A204.1 (cell line): ENCODE measurements around the gene ZNF541.

Experiments used
- FAIRE-seq: peaks from 2 replicates; lab custom pipeline; 2012; peaks lifted over from hg19 to GRCh38; lab: Jason Lieb, UNC

Gene ZNF541, protein sequence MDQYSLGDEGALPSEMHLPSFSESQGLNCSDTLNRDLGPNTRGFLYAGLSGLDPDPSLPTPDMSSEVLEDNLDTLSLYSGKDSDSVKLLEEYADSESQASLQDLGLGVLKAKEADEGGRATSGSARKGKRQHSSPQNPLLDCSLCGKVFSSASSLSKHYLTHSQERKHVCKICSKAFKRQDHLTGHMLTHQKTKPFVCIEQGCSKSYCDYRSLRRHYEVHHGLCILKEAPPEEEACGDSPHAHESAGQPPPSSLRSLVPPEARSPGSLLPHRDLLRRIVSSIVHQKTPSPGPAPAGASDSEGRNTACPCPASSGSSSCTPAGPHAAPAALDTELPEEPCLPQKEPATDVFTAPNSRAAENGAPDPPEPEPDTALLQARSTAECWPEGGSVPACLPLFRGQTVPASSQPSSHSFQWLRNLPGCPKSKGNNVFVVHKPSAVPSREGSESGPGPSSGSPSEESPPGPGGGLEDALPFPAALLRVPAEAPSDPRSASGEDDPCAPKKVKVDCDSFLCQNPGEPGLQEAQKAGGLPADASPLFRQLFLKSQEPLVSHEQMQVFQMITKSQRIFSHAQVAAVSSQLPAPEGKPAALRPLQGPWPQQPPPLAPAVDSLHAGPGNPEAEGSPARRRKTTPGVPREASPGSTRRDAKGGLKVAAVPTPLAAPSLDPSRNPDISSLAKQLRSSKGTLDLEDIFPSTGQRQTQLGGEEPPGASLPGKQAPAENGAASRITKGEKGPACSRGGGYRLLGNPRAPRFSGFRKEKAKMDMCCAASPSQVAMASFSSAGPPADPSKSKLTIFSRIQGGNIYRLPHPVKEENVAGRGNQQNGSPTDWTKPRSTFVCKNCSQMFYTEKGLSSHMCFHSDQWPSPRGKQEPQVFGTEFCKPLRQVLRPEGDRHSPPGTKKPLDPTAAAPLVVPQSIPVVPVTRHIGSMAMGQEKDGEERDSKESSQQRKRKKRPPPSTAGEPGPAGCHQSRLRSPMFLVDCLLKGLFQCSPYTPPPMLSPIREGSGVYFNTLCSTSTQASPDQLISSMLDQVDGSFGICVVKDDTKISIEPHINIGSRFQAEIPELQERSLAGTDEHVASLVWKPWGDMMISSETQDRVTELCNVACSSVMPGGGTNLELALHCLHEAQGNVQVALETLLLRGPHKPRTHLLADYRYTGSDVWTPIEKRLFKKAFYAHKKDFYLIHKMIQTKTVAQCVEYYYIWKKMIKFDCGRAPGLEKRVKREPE (N-terminal part only)

DNA sequence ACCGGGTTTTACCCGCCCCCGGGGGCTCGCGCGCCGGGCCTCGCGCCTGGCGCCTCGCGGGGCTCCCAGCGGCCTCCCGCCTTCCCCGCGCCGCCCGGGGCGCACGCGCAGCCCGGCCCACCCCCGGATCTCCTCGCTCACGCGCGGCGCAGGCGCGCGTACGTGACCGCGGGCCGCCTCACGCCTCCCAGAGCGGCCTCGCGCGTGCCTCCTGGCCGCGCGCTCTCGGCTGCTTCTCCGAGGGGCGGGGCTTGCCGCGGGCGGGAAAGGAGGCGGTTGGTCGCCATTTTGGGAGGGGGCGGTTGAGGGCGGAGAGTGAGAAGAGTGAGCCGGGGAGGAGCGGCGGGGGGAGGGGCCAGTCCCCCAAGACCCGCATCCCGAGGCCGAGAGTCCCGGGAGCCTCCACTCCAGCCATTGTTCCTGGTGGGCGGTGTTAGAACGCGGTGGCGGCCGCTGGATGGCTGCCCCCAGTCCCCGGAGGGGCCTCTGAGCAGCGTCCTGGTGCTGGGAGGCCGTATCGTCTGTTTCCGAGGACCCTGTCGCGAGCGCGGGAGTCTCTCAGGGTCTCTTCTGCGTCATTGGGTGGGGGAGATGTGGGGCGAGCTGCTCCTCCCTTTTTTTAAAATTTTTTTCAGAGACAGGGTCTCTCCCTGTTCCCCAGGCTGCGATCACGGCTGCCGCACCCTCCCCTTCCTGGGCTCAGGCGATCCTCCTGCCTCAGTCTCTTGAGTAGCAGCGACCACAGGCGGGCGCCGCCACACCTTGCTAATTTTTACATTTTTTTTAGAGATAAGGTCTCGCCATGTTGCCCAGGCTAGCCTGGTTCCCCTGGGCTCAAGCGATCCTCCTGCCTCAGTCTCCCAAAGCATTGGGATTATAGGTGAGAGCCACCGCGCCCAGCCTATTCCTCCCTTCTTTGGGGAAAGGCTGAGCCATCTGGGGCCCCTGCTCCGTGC, at the start of gene ZNF541:
ZNF541 (minus strand) TSS at position 78 of the 956 bp plus-strand sequence. CDS start 17,292 bp downstream, outside the sequence.
- FAIRE-seq, result no peak

- FAIRE-seq, result no peak
Observed at GRCh38 chr19:47619763-47620162, 46.8 kb upstream of the ZNF541 start.

DNA sequence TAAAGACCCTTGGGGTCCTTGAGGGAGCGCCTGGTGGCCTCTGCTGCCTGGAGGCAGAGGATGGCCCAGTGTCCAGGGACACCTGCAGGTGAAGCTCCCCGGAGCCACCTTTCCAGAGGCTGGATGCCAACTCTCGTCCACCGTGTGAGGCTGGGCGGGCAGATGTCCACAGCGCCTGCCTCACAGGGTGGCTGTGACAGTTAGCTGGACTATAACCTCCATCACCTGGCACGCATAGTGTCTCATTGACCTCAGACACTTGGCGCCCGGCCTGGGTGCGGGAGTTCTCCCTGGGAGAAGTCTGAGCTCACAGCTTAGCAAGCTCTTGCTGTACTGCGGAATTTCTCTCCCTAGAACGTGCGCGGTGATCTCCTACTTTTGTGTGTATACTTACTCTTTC, 45.8 kb upstream of the ZNF541 start:
- FAIRE-seq, result no peak

DNA sequence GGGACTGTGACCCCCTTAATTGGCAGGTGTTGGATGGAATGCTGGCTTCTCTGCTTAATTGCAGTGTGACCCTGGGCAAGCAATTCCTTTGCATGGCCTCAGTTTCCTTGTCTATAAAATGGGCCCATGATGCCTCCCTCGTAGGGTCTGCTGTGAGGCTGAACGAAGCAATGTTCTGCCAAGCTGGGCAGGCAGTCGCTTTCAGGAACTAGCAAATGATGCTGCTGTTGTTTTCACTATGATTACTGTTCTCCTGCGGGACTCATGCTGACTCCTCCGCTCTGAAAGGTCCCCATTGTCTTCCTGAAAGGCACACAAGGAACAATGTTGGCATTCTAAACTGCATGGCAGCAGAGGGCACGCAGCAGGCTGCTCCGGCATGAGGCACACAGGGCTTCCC, 42.8 kb upstream of the ZNF541 start:
- FAIRE-seq, result no peak

DNA sequence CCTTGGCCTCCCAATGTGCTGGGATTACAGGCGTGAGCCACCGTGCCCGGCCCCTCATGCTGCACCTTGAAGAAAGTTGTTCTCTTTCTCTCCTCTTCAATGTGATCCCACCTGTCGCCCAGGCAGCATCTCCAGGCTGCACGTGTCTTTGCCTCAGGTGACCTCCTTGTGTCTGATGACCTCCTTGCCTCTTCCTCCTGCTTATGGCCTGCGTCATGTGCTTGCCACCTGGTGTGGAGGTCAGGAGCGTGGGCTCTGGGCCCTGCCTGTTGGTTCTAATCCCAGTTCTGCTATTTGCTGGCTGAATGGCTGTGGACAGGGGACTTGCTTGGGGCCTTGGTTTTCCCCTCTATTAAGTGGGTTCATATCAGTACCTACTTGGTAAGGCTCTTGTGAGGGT, 42.3 kb upstream of the ZNF541 start:
- no peak for FAIRE-seq

- FAIRE-seq, result no peak
Observed at GRCh38 chr19:47614559-47614958, 41.6 kb upstream of the ZNF541 start.

DNA sequence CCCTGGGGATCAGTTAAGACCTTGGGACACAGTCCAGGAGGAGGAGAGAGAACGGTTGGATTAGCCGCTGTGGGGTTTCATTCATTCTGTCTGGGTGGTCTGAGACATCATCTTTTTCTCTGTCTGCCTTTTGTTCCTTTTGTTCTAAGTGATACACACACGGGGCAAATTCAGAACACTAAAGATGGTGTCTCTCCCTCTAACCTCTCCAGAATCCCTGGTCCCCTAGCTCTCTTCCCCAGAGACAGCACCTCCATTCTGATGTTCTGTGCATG, 41.0 kb upstream of the ZNF541 start:
- no peak for FAIRE-seq

DNA sequence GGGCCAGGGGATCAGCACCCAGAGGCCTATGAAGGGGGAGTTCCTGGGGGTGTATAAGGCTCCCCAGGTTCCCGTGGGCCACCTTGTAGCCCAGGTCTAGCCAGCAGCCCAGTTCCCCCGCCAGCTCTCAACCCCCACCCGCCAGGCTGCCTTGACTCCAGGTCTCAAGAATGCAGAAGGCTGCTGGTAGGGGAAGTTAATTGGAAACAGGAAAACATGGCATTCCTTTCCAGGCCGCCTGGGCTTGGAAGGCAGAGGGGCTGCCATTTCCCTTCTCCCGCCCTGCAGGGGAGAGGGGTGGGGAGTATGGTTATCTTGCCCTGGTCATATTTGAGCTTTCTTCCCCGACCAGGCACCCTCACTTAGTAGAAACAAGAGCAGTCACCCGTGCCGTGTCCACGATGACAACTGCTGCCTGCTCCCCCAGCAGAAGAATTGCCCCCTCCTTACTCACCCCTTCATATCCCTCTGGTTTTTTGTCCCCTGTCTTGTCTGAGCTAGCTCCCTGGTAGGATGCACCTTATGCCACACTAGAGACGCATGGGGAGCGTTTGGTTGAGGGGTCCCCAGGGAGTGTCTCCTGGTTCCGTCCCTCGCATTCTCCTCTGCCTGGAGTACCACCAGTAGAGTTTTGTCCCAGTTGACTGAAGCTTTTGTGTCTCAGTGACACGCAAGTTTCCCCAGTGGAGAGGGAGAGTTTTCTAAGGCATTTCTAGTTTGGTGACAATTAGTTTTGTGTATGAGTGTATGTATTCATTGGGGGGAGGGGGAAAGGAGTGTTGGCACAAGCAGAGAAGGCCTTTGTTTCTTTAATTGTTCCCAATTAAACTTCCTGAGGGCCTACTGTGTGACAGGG, 40.4 kb upstream of the ZNF541 start:
- no peak for FAIRE-seq

DNA sequence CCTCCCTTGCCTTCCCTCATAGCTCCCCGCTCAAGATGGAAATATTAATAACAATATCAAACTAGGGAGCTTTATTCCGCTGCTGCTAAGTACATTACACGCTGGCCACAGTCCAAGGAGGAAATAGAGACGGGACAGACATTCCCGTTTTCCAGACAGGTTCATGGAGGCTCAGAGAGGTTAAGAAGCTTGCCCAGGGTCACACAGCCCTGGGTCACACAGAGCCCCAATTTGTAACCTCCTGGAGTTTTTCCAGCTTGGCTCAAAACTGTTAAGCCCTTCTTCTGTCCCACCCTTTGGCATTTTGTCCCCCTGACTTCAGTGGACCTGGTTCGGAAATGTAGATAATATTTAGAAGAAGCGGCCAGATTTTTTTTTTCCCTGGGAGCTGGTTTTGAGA, 38.0 kb upstream of the ZNF541 start:
- no peak for FAIRE-seq

DNA sequence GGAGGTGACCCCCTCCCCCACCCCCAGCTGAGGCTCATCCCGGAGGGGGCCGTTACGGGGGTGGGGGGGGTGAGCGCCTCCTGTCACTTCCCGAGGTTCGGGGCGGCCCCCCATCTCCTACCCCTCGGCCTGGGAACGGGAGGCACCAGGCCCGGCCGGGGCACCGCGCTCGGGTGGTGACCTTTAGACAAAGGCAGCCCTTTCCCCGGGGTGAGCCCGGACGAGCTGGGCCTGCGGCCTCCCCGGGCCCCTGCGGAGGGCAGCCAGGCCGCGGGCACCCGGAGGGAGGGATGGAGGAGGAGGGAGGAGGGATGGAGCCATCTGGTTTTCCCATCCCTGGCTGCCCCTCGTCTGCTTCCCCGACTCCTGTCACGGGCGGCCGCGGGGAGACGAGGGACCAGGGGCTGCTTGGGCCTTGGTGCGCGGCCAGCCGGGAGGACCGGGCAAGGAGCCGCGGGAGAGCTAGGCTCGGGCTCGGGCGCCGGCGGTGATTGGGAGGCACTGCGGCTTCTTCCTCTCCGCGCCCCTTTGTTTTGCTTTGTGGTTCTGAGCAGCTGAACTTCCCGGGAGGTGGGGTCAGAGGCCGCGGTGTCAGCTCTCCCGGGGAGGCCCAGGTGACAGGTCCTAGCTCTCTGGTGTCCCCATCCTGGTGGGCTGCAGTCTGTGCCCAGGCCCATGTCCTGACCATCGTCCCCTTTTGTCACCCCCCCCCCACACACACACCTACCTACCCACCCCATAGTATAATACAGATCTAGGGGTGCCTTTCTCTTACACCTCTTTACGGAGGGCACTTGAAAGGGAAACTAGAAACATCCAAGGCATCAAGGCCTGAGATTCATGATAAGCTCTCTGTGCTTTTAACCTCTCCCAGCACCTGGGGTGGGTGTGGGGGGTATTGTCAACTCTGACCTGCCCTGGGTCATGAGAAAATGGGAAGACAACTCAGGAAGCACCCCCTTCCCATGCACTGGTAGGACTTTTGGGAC, 37.3 kb upstream of the ZNF541 start:
- FAIRE-seq, result no peak

DNA sequence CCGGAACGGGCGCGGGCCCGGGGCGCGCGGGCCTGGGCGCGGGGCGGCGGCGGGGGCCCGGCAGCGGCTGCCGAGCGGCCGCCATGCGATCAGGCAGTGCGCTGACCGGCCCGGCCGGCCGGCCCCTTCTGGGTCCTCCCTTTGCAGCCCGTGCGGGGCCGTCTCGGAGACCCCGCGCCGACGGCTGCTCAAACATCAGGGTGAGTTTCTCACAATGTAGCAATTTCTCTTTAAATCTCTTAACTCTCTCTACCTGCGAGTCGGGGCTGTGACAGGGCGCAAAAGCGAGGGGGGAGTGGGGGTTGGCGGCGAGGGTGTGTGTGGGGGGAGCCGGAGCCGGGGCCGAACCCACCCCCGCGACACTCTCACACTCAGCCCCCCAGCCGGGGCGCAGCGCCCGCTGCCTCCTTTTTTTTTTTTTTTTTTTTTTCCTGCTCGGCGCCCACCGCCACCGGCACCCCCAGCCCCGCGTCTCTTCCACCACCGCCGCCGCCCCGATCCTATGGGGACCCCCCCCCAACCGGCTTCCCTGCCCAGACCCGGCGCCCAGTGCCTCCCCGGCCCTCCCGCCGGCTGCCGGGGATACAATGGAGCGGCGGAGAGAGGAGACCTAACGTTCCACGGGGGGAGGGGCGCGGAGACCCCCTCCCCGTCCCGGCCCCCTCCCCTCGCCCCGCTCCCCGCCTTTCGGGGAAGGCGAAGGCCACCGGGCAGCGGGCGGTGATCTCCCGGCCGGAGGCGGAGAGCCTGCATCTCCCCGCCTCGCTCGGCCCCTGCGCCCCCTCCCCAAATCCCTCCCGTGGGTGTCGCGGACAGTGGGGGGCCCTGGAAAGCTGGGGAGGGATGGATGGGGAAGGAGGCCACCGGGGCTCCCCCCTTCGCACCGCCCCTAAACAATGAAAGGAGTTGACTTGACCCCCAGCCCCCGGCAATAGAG, 36.3 kb upstream of the ZNF541 start, which contains the start of gene BICRA:
BICRA (plus strand) TSS at position 166 of the 937 bp plus-strand sequence. CDS start 64,441 bp downstream, outside the sequence.
- no peak for FAIRE-seq

DNA sequence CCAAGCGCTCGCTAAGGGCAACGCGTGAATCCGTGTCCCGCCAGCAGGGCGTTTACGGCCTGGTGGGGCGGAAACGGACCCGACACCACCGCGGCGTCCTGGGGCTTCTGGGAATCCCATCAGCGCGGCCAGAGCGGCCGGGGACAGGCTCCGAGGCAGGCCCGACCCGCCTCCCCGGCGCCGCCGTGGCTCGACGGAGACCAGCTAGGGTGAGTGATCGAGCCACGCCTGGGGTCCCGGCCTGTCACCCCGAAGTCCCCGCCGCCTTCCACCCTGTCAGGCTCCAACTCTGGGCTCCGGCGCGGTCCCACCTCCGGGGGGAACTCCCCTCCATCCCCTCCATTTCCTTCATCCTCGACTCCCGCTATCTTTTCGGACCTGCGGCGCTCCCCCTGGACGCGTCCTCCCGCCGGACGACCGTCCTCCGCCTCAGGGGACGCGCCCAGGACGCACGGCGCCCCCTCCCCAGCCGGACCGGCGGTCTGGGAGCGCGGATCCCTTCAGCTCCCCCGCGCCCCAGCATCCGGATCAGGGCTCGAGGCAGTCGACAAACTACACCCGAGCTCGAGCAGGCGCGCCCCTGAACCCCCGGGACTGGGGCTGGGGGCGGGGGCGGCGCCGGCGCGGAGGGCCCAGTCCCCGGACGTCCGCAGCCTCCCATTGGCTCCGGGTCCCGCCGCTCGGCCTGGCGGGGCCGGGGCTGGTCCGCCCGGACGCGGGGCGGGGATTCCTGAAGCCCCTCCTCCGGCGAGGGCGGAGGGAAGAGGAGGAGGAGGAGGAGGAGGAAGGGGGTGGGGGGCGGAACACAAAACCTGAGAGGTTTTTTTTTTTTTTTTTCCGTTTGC, 35.3 kb upstream of the ZNF541 start:
- no peak for FAIRE-seq

- FAIRE-seq, result no peak
Observed at GRCh38 chr19:47607564-47608073, 34.7 kb upstream of the ZNF541 start.

GRCh38 chr19:47603706-47604565, 31.0 kb upstream of the ZNF541 start:
- FAIRE-seq, result no peak

- no peak for FAIRE-seq
Observed at GRCh38 chr19:47601180-47601904, 28.4 kb upstream of the ZNF541 start.
